ENCODE results near the gene SFXN5. TPM values are rescaled to one million over a fixed set of nuclear protein-coding genes. Genes with fewer than 3 reads are reported as not detected.

Gene SFXN5
- polyA plus RNA-seq, 3 donors from 2014 or later, result 2.4 to 4.5 (median 3.3) TPM

DNA sequence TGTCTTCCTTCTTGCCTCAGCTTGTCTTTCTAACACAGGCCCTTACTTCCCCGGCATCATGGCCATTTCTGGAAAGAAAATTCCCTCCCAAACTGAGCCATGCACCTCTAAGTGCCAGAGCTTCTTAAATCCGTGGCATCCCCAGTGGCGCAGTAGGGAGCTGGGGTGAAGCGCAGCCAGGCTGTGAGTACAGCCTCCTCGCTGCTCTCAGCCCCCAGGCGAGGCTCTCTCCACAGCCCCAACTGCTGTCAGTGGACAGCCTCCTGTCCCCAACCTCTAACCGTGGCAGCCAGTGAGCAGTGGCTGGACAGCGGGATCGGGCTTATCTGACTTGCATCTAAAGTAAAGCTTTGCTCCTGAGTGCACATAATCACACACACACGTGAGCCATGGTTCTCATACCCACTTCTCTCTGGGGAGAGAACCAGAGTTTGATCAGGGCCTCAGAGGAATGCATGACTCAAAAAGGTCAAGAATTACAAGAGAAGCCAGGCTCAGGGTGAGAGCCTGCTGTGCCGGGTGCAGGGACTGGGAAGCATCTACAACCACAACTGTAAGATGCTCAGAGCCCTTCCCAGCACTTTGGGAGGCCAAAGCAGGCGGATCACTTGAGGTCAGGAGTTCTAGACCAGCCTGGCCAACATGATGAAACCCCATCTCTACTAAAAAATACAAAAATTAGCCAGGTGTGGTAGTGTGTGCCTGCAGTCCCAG, 50.7 kb downstream of the SFXN5 start:
- Mint-ChIP-seq H3K9me3 (no peaks in the 10 kb centered on the region), H3K27me3 (ENCODE audit: low read depth in 3 of 3) (no peaks in the 10 kb centered on the region), H3K27ac (no peak overlapping the region), H3K4me3 (no peak overlapping the region), H3K36me3 (peaks cover 3 to 21% (median 6%) of the 10 kb centered on the region in 3 donors), H3K4me1 (no peaks in the 10 kb centered on the region)
- DNase-seq, result no peak

DNA sequence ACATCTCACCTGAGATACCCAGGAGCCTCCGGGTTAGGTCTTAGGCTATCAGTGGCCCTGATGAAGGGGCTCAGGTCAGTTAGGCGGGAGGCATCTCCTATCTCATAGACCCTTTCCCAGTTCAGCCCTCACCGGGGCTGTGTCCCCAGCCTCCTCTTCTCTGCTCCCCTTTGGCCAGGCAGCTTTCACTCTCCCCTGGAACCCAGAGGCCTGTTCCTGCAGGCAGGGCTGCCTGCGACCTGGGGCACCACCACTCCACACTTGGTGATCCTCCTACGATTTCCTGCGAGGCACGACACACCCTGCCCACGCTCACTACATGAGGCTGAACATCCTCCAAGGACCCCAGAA, 51.2 kb downstream of the SFXN5 start:
- H3K27ac Mint-ChIP-seq, result no peak overlapping the region
- H3K27me3 Mint-ChIP-seq (ENCODE audit: low read depth in 3 of 3), result no peaks in the 10 kb centered on the region
- no peaks in the 10 kb centered on the region for H3K9me3 Mint-ChIP-seq
- H3K36me3 Mint-ChIP-seq, result peaks cover 3 to 21% (median 6%) of the 10 kb centered on the region in 3 donors
- no peak overlapping the region for H3K4me3 Mint-ChIP-seq
- no peak for DNase-seq
- no peaks in the 10 kb centered on the region for H3K4me1 Mint-ChIP-seq

DNA sequence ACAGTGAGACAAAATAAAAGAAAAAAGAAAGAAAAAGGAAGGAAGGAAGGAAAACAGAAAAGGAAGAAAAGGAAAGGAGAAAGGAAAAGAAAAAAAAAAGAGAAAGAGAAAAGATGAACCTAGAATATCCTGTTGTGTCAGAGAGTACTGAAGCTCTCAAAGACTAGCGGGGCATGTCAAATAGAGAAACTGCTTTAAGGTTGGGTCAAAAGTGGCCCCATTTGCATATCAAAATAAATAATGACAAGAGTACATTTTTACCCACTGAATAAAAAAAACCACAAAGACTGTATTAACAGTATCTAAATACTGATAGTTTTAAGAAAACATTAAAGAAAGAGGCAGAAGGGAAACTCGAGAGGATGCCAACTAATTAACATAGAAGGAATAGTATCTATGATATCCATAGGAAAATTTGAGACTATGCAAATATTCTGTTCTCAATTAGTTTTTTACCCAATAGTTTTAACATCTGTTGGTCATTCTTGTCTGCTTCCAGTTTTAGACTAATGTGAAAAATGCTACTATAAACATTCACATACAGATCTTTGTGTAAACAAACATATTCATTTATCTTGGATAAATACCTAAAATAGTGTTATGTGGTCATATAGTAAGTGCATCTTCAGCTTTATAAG, 53.2 kb downstream of the SFXN5 start:
- peaks cover 3 to 19% (median 6%) of the 10 kb centered on the region in 3 donors for H3K36me3 Mint-ChIP-seq
- H3K4me3 Mint-ChIP-seq, result no peak overlapping the region
- H3K27me3 Mint-ChIP-seq (ENCODE audit: low read depth in 3 of 3), result no peaks in the 10 kb centered on the region
- no peak overlapping the region for H3K27ac Mint-ChIP-seq
- no peak for DNase-seq
- no peaks in the 10 kb centered on the region for H3K4me1 Mint-ChIP-seq
- no peaks in the 10 kb centered on the region for H3K9me3 Mint-ChIP-seq

DNA sequence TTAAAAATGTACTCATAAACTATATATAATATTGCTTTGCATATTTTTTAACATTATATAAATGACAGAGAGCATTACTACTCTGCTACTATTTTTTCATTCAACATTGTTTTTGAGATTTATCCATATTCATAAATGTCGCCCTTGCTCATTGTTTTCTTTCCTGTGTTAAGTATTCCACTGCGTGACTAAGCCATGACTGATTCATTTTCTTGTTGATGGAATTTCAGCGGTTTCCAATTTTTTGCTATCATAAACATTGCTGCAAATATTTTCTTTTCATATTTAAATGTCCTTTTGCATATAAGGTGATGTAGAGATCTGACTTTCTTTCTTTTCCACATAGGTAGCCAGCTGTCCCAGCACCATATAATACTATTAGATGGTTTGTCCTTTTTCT, 57.6 kb downstream of the SFXN5 start:
- Mint-ChIP-seq H3K36me3 (peaks cover 0 to 5% (median 3%) of the 10 kb centered on the region in 3 donors), H3K4me1 (no peaks in the 10 kb centered on the region), H3K27me3 (ENCODE audit: low read depth in 3 of 3) (peaks cover 0 to 2% (median 0%) of the 10 kb centered on the region in 3 donors), H3K27ac (no peak overlapping the region), H3K4me3 (no peak overlapping the region), H3K9me3 (peaks cover 0 to 1% (median 0%) of the 10 kb centered on the region in 6 donors)
- no peak for DNase-seq

DNA sequence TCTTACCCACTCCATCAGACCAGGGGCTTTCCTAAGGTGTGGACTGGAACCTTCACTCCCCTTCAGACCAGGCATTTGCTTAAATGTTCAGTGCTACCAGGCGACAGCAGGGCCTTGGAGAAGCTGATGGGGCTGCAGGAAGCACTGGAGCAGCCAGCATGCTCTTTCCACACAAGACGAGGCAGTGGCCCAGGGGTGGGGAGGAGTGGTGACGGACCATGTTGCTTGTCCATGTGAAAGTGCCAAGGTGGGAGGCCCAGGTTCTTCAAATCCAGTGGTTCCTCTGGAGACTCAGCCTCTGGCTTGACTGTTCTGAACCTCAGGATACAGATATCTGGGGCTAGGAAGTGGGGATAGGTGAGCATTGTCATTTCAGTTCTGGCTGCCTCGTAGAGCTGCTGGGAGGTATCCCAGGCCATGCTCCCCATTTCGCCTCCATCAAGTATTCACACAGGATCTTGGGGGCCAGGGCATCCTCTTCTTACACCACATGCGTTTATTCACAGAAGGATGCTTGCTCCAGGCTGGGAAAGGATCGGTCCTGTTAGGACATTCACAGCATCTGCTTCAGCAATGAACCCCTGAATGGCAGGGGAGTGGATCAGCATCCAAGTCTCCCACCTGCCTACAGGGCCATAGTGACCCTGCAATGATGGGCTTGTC, 62.2 kb downstream of the SFXN5 start:
- Mint-ChIP-seq H3K27me3 (ENCODE audit: low read depth in 3 of 3) (peaks cover 0 to 2% (median 0%) of the 10 kb centered on the region in 3 donors), H3K9me3 (peaks cover 0 to 1% (median 0%) of the 10 kb centered on the region in 6 donors), H3K4me1 (no peaks in the 10 kb centered on the region), H3K36me3 (peaks cover 0 to 10% (median 7%) of the 10 kb centered on the region in 3 donors), H3K27ac (no peak overlapping the region), H3K4me3 (no peak overlapping the region)
- DNase-seq, result no peak

DNA sequence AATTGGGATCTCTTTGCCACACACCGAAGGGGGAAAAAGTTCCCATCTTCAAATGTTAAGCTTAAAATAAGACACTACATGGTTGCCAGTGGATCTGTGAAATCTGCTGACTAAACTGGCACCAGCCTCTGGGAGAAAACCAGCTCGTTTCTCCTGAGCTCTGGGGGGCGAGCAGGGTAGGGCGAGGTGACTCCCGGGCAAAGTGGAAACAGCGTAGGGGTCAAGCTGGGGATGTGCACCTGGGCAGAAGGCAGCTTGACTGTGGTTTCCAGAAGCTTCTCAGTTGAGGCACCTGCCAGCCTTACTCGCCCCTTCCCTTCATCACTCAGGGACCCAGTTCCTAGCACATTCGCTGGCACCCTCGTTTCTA, 62.8 kb downstream of the SFXN5 start:
- Mint-ChIP-seq H3K4me1 (no peaks in the 10 kb centered on the region), H3K27ac (no peak overlapping the region), H3K4me3 (no peak overlapping the region), H3K9me3 (peaks cover 0 to 1% (median 0%) of the 10 kb centered on the region in 6 donors), H3K27me3 (ENCODE audit: low read depth in 3 of 3) (peaks cover 0 to 2% (median 0%) of the 10 kb centered on the region in 3 donors), H3K36me3 (peaks cover 0 to 10% (median 7%) of the 10 kb centered on the region in 3 donors)
- no peak for DNase-seq

DNA sequence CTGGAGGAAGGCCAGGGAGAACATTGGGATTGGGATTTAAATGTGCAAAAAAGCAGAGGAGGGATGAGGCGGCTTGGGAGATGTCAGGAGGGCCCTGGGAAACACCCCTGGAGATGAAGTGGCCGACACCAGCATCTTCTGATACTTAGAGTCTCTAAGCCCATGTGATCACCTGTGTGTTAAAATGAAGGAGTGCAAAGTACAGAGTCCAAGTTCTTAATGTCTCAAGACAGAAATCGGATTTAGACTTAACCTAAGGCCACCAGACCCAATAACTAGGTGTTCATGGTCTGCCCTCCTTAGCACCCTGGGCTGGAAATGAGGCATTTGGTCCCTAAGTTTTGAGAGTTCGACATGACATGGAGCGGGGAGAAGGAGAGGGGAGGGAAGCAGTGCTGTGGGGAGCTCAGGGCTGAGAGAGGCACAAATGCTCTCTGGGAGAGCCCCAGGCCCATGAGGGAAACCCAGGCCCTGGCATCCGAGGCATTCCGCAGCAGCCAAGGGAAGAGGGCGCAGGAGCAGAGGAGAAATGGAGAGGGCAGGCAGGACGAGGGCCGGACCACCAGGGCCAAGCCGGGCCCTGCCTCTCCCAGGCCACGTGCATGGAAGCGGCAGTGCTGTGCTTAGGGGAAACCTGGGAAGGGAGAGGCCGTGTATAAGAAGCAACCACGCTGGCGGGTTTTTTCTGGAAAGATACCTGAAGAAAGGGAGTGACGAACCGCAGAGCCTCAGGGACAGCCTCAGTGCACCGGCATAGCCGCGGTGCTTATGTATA, 63.3 kb downstream of the SFXN5 start:
- Mint-ChIP-seq H3K4me1 (no peaks in the 10 kb centered on the region), H3K36me3 (peaks cover 0 to 10% (median 10%) of the 10 kb centered on the region in 3 donors), H3K4me3 (no peak overlapping the region), H3K27ac (no peak overlapping the region), H3K9me3 (peaks cover 0 to 1% (median 0%) of the 10 kb centered on the region in 6 donors), H3K27me3 (ENCODE audit: low read depth in 3 of 3) (peaks cover 0 to 2% (median 0%) of the 10 kb centered on the region in 3 donors)
- DNase-seq, result no peak

DNA sequence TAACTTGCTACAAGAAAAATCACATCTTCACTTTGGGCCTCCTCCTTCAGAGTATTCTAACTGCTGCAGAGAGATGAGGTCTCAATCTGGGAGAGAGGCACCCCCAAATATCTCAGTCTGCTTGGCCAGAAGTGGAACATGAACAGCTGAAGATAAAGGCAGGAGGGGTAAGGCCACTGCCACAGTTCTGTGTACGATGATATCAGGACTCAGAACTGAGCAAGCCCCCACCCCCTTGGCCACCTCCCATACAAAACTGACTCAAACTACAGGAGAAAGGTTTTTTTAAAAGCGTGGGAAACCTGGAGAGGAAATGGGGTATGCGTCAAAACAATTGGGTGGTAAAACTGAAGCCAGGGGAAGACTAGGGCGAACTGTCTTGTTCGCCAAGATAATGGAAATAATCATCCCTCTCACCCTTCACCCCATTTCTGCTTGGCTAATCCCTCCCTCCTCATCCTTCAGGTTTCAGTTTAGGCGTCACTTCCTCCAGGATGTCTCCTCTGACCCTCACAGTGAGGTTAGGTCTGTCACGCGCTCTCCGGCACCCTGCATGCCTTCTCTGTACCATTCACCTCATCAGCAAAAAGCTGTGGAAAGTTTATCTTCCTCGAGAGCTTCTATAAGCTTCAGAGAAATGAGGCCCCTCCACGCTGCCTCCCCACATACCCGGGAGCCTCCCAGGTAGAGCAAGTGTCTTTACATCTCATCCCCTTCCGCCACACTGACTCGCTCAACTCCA, 64.4 kb downstream of the SFXN5 start:
- Mint-ChIP-seq H3K27ac (no peak overlapping the region), H3K4me1 (no peaks in the 10 kb centered on the region), H3K27me3 (ENCODE audit: low read depth in 3 of 3) (peaks cover 0 to 2% (median 0%) of the 10 kb centered on the region in 3 donors), H3K9me3 (peaks cover 0 to 1% (median 0%) of the 10 kb centered on the region in 6 donors), H3K36me3 (peaks cover 0 to 10% (median 10%) of the 10 kb centered on the region in 3 donors), H3K4me3 (no peak overlapping the region)
- no peak for DNase-seq

DNA sequence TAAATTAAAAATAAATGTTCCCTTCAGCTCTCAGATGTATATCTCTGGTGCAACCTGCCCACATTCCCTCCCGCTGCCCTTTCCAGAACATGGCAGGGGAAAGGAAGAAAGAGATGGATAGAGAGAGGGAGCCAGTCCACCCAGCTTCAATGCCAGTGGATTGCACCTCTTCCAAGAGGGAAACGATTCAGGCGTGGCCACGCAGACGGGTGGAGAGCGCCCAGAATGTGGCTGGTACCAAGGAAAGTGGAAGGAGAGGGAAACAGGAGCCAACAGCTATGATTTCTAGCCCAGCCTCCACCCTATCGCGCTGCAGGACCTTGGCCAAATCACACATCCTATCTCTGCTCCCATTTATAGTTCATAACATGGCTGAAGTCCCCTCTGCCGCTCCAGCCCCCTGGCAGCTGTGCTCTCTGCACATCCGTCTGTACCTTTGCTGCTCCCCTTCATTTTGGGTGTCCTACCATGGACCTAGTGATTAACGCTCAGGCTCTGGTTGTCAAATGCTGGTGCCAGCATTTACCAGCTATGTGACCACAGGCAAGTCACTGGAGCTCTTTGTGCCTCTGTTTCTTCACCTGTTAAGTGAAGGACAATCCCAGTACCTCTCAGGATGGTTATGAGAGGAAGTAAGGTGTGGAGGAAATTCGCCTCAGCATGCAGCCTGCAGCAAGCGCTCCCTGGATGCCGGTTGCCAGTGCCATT, 66.5 kb downstream of the SFXN5 start:
- Mint-ChIP-seq H3K9me3 (peaks cover 0 to 1% (median 0%) of the 10 kb centered on the region in 6 donors), H3K4me3 (no peak overlapping the region), H3K36me3 (peaks cover 0 to 10% (median 10%) of the 10 kb centered on the region in 3 donors), H3K27me3 (ENCODE audit: low read depth in 3 of 3) (peaks cover 0 to 2% (median 0%) of the 10 kb centered on the region in 3 donors), H3K4me1 (no peaks in the 10 kb centered on the region), H3K27ac (no peak overlapping the region)
- no peak for DNase-seq

DNA sequence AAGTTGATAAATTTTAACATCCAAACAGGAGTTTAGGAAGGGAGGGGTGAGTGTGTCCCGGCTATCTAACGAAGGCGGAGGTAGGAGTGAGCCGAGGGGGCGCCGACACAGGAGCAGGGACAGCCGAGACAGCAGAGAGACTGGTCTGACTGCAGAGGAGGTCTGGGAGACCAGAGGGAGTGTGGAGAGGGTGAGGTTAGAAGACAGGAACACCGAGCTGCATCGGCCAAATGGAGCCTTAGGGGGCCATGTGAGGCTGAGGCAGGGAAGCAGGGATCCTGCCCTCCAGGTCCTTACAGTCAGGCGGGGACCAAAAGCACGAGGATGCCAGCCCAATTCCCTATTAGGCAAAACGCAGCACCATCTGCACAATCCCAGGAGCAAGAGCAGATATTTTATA, 67.0 kb downstream of the SFXN5 start:
- Mint-ChIP-seq H3K36me3 (peaks cover 0 to 10% (median 10%) of the 10 kb centered on the region in 3 donors), H3K9me3 (no peaks in the 10 kb centered on the region), H3K4me3 (no peak overlapping the region), H3K4me1 (no peaks in the 10 kb centered on the region), H3K27me3 (ENCODE audit: low read depth in 3 of 3) (peaks cover 0 to 1% (median 0%) of the 10 kb centered on the region in 3 donors), H3K27ac (no peak overlapping the region)
- no peak for DNase-seq

DNA sequence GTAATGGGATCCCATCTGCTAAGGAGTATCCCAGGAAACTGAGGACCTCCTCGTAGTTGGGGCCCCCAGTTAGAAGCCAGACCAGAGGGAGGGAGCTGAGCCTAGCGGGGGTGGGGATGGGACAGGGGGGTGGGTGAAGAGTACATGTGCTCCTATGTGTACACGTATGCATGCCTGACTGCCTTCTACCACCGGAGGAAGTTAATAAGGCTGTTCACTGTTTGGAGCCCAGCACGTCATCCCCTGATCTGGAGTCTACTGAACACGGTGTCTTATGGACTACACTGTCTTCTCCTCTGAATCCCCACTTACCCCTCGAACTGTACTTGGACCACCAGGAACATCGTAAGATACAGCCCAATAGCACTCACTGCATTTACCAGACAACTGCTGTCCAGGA, 68.5 kb downstream of the SFXN5 start:
- no peaks in the 10 kb centered on the region for H3K9me3 Mint-ChIP-seq
- DNase-seq, result no peak
- no peaks in the 10 kb centered on the region for H3K4me1 Mint-ChIP-seq
- H3K36me3 Mint-ChIP-seq, result peaks cover 0 to 8% (median 7%) of the 10 kb centered on the region in 3 donors
- H3K27me3 Mint-ChIP-seq (ENCODE audit: low read depth in 3 of 3), result no peaks in the 10 kb centered on the region
- H3K4me3 Mint-ChIP-seq, result no peak overlapping the region
- H3K27ac Mint-ChIP-seq, result no peak overlapping the region

DNA sequence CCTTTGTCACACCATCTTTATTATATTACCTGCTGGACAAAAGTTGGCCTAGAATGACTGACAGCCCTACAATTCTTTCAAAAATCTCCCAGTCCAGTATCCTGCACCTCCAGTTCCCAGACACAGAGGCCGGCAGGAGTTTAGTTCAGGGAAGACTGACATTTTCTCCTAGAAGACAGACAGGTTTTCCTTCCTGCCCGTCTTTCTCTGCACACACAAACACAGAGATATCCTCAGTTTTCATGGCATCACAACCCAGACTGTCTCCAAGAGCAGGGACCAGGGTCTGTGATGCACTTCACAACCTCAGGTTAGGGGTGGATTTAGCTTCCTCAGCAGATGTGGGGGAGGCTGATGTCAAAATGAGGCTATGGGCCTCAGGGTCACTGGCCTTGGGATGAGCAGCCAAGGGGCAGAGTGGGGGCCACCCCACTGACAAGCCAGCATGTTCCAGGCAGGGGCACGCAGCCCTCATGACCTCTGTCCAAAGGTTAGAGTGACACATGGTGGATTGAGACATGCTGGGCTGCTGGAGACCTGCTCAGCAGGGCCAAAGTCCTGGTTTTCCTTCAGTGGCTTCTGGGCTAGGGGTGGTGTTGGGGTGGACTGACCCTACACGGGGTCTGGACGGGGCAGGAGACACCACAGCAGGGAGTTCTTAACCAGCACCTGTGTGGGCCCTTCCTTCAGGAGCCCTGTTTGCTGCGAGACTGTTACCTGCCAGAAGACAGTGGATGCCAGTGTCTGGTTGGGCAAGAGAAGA, 70.5 kb downstream of the SFXN5 start:
- H3K27ac Mint-ChIP-seq, result no peak overlapping the region
- no peaks in the 10 kb centered on the region for H3K4me1 Mint-ChIP-seq
- no peaks in the 10 kb centered on the region for H3K27me3 Mint-ChIP-seq (ENCODE audit: low read depth in 3 of 3)
- DNase-seq, result no peak
- H3K9me3 Mint-ChIP-seq, result no peaks in the 10 kb centered on the region
- H3K36me3 Mint-ChIP-seq, result peaks cover 0 to 3% (median 0%) of the 10 kb centered on the region in 3 donors
- H3K4me3 Mint-ChIP-seq, result no peak overlapping the region
